Breast epithelium (tissue), 3 donors: Measurements from ENCODE around the gene PMEPA1.

Experiments used
- CTCF ChIP-seq, 3 donors: fragments of 450-650 bp; IDR thresholded peaks; one replicate each; pipeline ENCODE4 v1.5.1; 2016 to 2017; ENCODE audit warnings: antibody characterized with exemption in 3 of 3, mild to moderate bottlenecking in 3 of 3, moderate library complexity in 3 of 3
- POLR2A ChIP-seq: fragments of 450-650 bp; IDR thresholded peaks from one replicate; pipeline ENCODE4 v1.6.1; 2016; ENCODE audit warnings: antibody characterized with exemption, mild to moderate bottlenecking, moderate library complexity

GRCh38 chr20:57696401-57696961 is 13.3 kb downstream of the PMEPA1 start:
- TF ChIP-seq CTCF (IDR thresholded peaks at IDR 0.05) (no peak), POLR2A (no peak)
